SK-N-SH (cell line): ENCODE data around the gene GRB10. TPM values are rescaled to one million over a fixed set of nuclear protein-coding genes. Genes with fewer than 3 reads are reported as not detected.

Experiments
- CTCF ChIA-PET: fragments of 300-600, 350-600 bp; formaldehyde crosslinking; extraction: SDS; loops from one replicate; lab custom pipeline; 2021; lab: Yijun Ruan, JAX
- POLR2A ChIA-PET: fragments of 350-600 bp; sonication (Branson Sonifier 250); formaldehyde crosslinking; extraction: SDS; loops from one replicate; lab custom pipeline; 2020; ENCODE audit warnings: antibody characterized with exemption, inconsistent platforms; lab: Yijun Ruan, JAX
- DNase-seq: peaks from one replicate; pipeline ENCODE4 v3.0.0; 2012
- H2AFZ ChIP-seq: fragments of 200-600 bp; sonication (generic); 2 replicates; pipeline ENCODE4 v1.8.1; 2016; ENCODE audit warnings: antibody characterized with exemption, mild to moderate bottlenecking, low read depth
- H3F3A ChIP-seq: fragments of 200-600 bp; sonication (generic); replicated peaks from 2 replicates; pipeline ENCODE3; 2016; ENCODE audit warnings: antibody characterized with exemption, mild to moderate bottlenecking; ENCODE audit not compliant: insufficient read depth
- H3K27ac ChIP-seq, 2 experiments: fragments of 200-500 bp in 1 of 2; fragments of 200-600 bp in 1 of 2; sonication (Bioruptor generic) in 1 of 2; sonication (generic), shearing (Covaris generic) in 1 of 2; 2 replicates each; pipeline versions ENCODE4 v1.5.1 to v1.6.1; 2014 to 2016; ENCODE audit warnings: low read depth in 2 of 2, inconsistent platforms in 1 of 2, low read length in 1 of 2, mild to moderate bottlenecking in 1 of 2, mixed read lengths in 1 of 2
- H3K27me3 ChIP-seq: fragments of 200-600 bp; sonication (generic), shearing (Covaris generic); 2 replicates; pipeline ENCODE4 v1.6.1; 2016; ENCODE audit warnings: mixed run types; ENCODE audit not compliant: insufficient read depth
- H3K36me3 ChIP-seq, 2 experiments: fragments of 200-500 bp in 1 of 2; fragments of 200-600 bp in 1 of 2; sonication (Bioruptor generic) in 1 of 2; sonication (generic) in 1 of 2; replicated peaks in 1 of 2; 2 replicates each; pipeline versions ENCODE3 to v1.5.1; 2014 to 2016; ENCODE audit warnings: low read length in 1 of 2, mild to moderate bottlenecking in 1 of 2; ENCODE audit not compliant: insufficient read depth in 2 of 2, control insufficient read depth in 1 of 2
- H3K4me1 ChIP-seq, 2 experiments: fragments of 200-500 bp in 1 of 2; fragments of 200-600 bp in 1 of 2; sonication (Bioruptor generic) in 1 of 2; sonication (generic), shearing (Covaris generic) in 1 of 2; 2 replicates each; pipeline versions ENCODE4 v1.5.1 to v1.6.1; 2014 to 2016; ENCODE audit warnings: low read depth in 1 of 2, low read length in 1 of 2, mixed run types in 1 of 2; ENCODE audit not compliant: insufficient read depth in 2 of 2, control insufficient read depth in 1 of 2
- H3K4me2 ChIP-seq: fragments of 200-600 bp; sonication (generic), shearing (Covaris generic); 2 replicates; pipeline ENCODE4 v1.6.1; 2017; ENCODE audit warnings: mixed run types
- H3K4me3 ChIP-seq, 2 experiments: fragments of 200-500 bp in 1 of 2; fragments of 200-600 bp in 1 of 2; sonication (Bioruptor generic) in 1 of 2; sonication (generic), shearing (Covaris generic) in 1 of 2; 2 replicates each; pipeline versions ENCODE4 v1.5.1 to v1.8.1; 2014 to 2016; ENCODE audit warnings: low read depth in 2 of 2, inconsistent platforms in 1 of 2, low read length in 1 of 2, mild to moderate bottlenecking in 1 of 2, mixed read lengths in 1 of 2, moderate library complexity in 1 of 2
- H3K79me2 ChIP-seq: fragments of 200-600 bp; sonication (generic); 2 replicates; pipeline ENCODE4 v1.8.1; 2017; ENCODE audit warnings: mild to moderate bottlenecking; ENCODE audit not compliant: insufficient read depth
- H3K9ac ChIP-seq: fragments of 200-600 bp; sonication (generic); 2 replicates; pipeline ENCODE4 v1.6.1; 2017; ENCODE audit warnings: mixed run types
- H3K9me2 ChIP-seq: fragments of 200-600 bp; sonication (generic); 2 replicates; pipeline ENCODE4 v1.6.1; 2017; ENCODE audit warnings: mixed run types
- H3K9me3 ChIP-seq: fragments of 200-600 bp; sonication (generic); 2 replicates; pipeline ENCODE4 v1.6.1; 2017; ENCODE audit warnings: mixed run types, mild to moderate bottlenecking, moderate library complexity
- H4K20me1 ChIP-seq: fragments of 200-600 bp; sonication (generic); 2 replicates; pipeline ENCODE4 v1.6.1; 2017; ENCODE audit warnings: mild to moderate bottlenecking, mixed run types; ENCODE audit not compliant: insufficient read depth
- CHD2 ChIP-seq: fragments of 150-350 bp; IDR thresholded peaks from 2 replicates; pipeline ENCODE4 v1.6.1; 2018; ENCODE audit warnings: low read length; ENCODE audit not compliant: partially characterized antibody
- EZH2phosphoT487 ChIP-seq: fragments of 200-600 bp; sonication (generic); IDR thresholded peaks from 2 replicates; pipeline ENCODE4 v1.6.1; 2017; ENCODE audit warnings: low read depth, mixed run types, mild to moderate bottlenecking, antibody characterized with exemption, moderate library complexity, borderline replicate concordance
- JUND ChIP-seq: IDR thresholded peaks from 2 replicates; pipeline ENCODE4 v1.4.0; 2012
- MXI1 ChIP-seq: IDR thresholded peaks from 2 replicates; pipeline ENCODE4 v1.6.1; 2012; ENCODE audit warnings: mild to moderate bottlenecking, low read depth, low read length, improper control_type of control experiment
- NFIC ChIP-seq: IDR thresholded peaks from 2 replicates; pipeline ENCODE4 v1.4.0; 2012; ENCODE audit warnings: borderline replicate concordance
- RAD21 ChIP-seq: IDR thresholded peaks from 2 replicates; pipeline ENCODE4 v1.6.1; 2012; ENCODE audit warnings: mild to moderate bottlenecking, low read length
- RCOR1 ChIP-seq: fragments of 150-350 bp; IDR thresholded peaks from 2 replicates; pipeline ENCODE4 v1.6.1; 2017; ENCODE audit warnings: antibody characterized with exemption, low read length
- REST ChIP-seq: IDR thresholded peaks from 2 replicates; pipeline ENCODE4 v1.6.1; 2012; ENCODE audit warnings: mild to moderate bottlenecking, low read depth, low read length, moderate library complexity
- SIN3A ChIP-seq: IDR thresholded peaks from 2 replicates; pipeline ENCODE4 v1.6.1; 2012; ENCODE audit warnings: low read depth, mild to moderate bottlenecking, low read length, moderate library complexity, borderline replicate concordance
- TCF12 ChIP-seq: IDR thresholded peaks from 2 replicates; pipeline ENCODE4 v1.4.0; 2012
- WGBS: methylation state at CpG from one replicate; pipeline ENCODE4 v1.1.6; 2017; ENCODE audit warnings: low lambda C conversion rate; 5-methylcytosine and 5-hydroxymethylcytosine counted together
- polyA plus RNA-seq, 3 experiments: library from polyadenylated mRNA; depleted of rRNA; stranded (reverse); fragments of >200 nt; gene quantifications; 2 replicates each; pipeline ENCODE4 v1.2.3, GENCODE V29; 2012
- TF ChIP-seq, protein P1 (sequence below): IDR thresholded peaks from 2 replicates; pipeline ENCODE4 v1.4.0; 2012; ENCODE audit warnings: low read depth
- TF ChIP-seq, protein P2 (sequence below): IDR thresholded peaks from 2 replicates; pipeline ENCODE4; 2012

The GRB10 gene
- polyA plus RNA-seq, 1 of the 3 experiments (the other 2 are of a cell fraction): 5.1 TPM

- H3K4me2 ChIP-seq: no peak overlapping the region
- no peaks in the 10 kb centered on the region for H3K9me2 ChIP-seq
- no peaks in the 10 kb centered on the region for H4K20me1 ChIP-seq
- no peak for DNase-seq
- peaks cover 16% of the 10 kb centered on the region for H3F3A ChIP-seq
- H3K4me3 ChIP-seq: no peak overlapping the region
- H3K9ac ChIP-seq: no peak overlapping the region
- ChIA-PET CTCF (interaction anchor here (0.8 to 0.9 kb wide), 2 partner anchors 26 to 100 kb away, joined by 3 read pairs; no protein-coding TSS in a partner anchor), POLR2A (no interaction called here)
- H2AFZ ChIP-seq: no peak overlapping the region
- 35% methylated on average over 3 of the region's 3 CpGs for WGBS
- H3K27ac ChIP-seq: no peak overlapping the region
- H3K9me3 ChIP-seq: no peaks in the 10 kb centered on the region
- H3K36me3 ChIP-seq: no peaks in the 10 kb centered on the region
- H3K4me1 ChIP-seq: 0 out of 4 replicates have a peak, but pooled peaks cover 0 to 8% of the 10 kb centered on the region in 2 experiments
- TF ChIP-seq, protein P1, sequence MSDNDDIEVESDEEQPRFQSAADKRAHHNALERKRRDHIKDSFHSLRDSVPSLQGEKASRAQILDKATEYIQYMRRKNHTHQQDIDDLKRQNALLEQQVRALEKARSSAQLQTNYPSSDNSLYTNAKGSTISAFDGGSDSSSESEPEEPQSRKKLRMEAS: no peak
- TF ChIP-seq RAD21: no peak
- no peak for TF ChIP-seq REST
- TF ChIP-seq RCOR1: no peak
- TF ChIP-seq TCF12: no peak
- TF ChIP-seq MXI1: no peak
- no peak for TF ChIP-seq CHD2
- no peak for TF ChIP-seq JUND
- H3K27me3 ChIP-seq: no peaks in the 10 kb centered on the region
- no peaks in the 10 kb centered on the region for H3K79me2 ChIP-seq
Measured at GRCh38 chr7:50814166-50814565, 31.5 kb upstream of the GRB10 start.

DNA sequence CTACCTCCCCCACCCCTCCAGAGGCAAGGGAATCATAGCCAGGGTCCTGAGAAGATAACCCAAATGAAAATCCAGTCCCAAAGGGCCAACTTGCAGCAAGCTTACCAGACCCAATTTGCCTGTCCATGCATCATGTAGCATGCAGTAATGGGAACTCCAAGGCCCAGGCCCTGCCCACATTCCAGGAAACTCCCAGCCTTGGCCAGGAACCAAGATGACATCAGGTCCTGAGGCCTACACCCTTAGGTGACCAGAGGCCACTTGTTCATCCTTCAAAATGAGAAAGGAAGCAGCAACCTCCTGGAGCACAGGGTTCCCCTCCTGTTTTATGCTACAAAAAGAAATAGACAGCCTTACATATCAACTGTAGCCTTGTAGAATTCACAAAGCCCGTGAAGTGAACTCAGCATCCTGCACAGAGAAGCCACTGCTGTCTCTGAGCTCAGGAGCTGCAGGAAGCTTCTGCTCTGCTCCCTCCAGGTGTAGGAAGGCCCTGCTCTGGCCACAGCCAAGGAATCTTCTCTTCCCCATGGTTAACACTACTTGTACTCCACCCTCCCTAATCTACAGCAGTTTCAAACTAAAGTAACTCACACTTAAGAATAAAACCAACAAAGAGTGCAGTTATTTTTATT is 30.3 kb upstream of the GRB10 start:
- no peaks in the 10 kb centered on the region for H3K36me3 ChIP-seq
- no peaks in the 10 kb centered on the region for H3K79me2 ChIP-seq
- no peaks in the 10 kb centered on the region for H3K27me3 ChIP-seq
- peaks cover 6% of the 10 kb centered on the region for H3F3A ChIP-seq
- H3K9me2 ChIP-seq: no peaks in the 10 kb centered on the region
- CTCF ChIA-PET: no interaction called here
- 0 out of 4 replicates have a peak, but pooled peaks cover 0 to 8% of the 10 kb centered on the region in 2 experiments for H3K4me1 ChIP-seq
- no peak for TF ChIP-seq SIN3A
- TF ChIP-seq, protein P2, sequence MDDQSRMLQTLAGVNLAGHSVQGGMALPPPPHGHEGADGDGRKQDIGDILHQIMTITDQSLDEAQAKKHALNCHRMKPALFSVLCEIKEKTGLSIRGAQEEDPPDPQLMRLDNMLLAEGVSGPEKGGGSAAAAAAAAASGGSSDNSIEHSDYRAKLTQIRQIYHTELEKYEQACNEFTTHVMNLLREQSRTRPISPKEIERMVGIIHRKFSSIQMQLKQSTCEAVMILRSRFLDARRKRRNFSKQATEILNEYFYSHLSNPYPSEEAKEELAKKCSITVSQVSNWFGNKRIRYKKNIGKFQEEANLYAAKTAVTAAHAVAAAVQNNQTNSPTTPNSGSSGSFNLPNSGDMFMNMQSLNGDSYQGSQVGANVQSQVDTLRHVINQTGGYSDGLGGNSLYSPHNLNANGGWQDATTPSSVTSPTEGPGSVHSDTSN: 0 out of 2 replicates have a peak, but pooled peaks have one; percentile 17
- no peak for TF ChIP-seq EZH2phosphoT487
- TF ChIP-seq, protein P1: peak; percentile 39; the same call in 1 of the 2 replicates
- peak; percentile 85 for TF ChIP-seq NFIC
- no peak overlapping the region for H3K4me2 ChIP-seq
- no peak overlapping the region for H3K9ac ChIP-seq
- POLR2A ChIA-PET: no interaction called here
- H4K20me1 ChIP-seq: no peaks in the 10 kb centered on the region
- no peak overlapping the region for H3K4me3 ChIP-seq
- H2AFZ ChIP-seq: peak overlapping the region; percentile 18; the same call in 1 of the 2 replicates
- H3K27ac ChIP-seq: no peak overlapping the region
- WGBS: 0% methylated on average over 1 of the region's 1 CpG
- H3K9me3 ChIP-seq: no peaks in the 10 kb centered on the region
- no peak for DNase-seq
